HepG2 (cell line): ENCODE measurements around the gene FAM200B.

ENCODE experiments used
- ARNT ChIP-seq: fragments of 450-650 bp; IDR thresholded peaks from 2 replicates; pipeline ENCODE4 v1.6.1; 2017
- CREB1 ChIP-seq, 2 experiments: fragments of 450-650 bp in 1 of 2; IDR thresholded peaks; 2 replicates each; pipeline ENCODE4 v1.6.1; 2016 to 2017; ENCODE audit warnings: control low read depth in 1 of 2, mild to moderate bottlenecking in 1 of 2, missing compliant biosample characterization in 1 of 2, missing genetic modification characterization in 1 of 2

DNA sequence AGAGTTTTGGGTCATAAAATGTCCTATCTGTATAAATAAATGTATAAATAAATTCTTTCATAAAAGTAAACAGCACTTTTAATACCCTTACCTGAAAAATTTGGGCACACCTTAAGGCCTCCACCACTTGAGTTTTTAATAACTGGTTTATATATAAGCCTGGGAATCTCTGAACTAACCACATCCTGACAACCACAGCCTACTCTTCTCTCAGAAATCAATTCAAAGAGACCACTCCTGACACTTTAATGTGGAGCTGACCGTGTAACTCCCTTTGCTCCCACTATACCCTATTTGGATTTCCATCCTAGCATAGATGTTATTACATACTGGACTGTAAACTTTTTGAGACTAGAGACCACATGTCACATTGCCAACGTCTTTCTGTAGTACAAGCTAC is 30.0 kb upstream of the FAM200B start:
- TF ChIP-seq CREB1 (IDR thresholded peaks at IDR 0.05) (no peak), CREB1 (CRISPR knock-in tag; IDR thresholded peaks at IDR 0.05) (no peak), ARNT (no peak)
